HG03432 (cell line): ENCODE measurements around the gene PHACTR2.
"Not testable (repeated sequence)": the region's sequence is repeated elsewhere in the genome, so short reads cannot be mapped to it uniquely, and the experiment has no call there.

Experiments used
- ATAC-seq: cut with Tn5 transposase; IDR thresholded peaks from one replicate; pipeline ENCODE4 v1.9.1; 2021; ENCODE audit warnings: mild to moderate bottlenecking, moderate library complexity; ENCODE audit not compliant: unreplicated experiment

Gene PHACTR2

DNA sequence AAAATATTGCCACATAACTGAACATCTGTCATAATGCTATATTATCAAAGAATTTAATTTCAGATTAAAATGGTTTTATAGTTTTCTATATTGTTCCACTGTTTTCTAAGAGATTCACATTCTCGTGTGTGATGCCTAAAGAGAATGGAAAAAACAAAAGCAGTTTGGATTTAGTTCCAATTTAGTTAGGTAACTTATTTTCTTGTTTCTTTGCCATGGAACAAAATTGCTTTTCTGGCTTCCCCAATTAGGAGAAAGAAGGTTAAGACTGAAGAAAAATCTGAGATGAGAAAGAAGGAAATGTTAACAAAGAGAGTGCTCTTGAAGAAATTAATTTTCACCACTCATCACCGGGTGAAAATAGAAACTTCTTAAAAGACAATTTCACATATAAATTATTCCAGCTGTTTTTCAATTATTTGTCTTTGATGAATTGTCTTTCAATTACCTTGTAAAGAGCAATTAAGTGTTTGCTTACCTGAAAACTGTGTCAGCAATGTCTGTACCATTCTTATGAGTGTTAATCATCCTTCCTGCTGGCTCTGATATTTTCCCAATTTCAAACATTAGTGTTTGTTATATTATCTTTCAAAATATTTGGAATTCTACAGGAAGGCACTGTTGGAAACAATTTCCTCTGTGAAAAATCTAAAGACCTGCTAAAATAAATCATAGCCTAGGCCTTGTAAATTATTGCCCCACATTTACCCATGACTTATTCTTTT is 19.5 kb downstream of the PHACTR2 start:
- ATAC-seq, result no peak

DNA sequence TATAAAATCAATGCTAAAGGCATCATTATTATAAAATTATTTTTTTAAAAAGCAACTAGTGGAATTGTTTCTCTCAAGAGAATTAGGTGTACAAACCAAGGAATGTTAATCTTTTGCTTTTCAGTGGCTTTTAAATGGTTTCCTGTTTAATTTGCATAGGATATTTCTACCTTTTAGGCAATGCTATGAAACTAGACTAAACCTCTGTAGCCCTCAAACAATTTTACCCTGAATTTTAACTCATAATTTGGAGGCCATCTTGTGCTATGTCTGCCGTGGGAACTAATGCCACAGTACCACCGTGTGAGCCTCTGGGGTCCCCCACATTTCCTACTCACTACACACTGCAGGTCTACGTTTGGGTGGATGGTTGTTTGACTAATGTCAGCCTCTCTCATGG is 20.6 kb downstream of the PHACTR2 start:
- no peak for ATAC-seq

DNA sequence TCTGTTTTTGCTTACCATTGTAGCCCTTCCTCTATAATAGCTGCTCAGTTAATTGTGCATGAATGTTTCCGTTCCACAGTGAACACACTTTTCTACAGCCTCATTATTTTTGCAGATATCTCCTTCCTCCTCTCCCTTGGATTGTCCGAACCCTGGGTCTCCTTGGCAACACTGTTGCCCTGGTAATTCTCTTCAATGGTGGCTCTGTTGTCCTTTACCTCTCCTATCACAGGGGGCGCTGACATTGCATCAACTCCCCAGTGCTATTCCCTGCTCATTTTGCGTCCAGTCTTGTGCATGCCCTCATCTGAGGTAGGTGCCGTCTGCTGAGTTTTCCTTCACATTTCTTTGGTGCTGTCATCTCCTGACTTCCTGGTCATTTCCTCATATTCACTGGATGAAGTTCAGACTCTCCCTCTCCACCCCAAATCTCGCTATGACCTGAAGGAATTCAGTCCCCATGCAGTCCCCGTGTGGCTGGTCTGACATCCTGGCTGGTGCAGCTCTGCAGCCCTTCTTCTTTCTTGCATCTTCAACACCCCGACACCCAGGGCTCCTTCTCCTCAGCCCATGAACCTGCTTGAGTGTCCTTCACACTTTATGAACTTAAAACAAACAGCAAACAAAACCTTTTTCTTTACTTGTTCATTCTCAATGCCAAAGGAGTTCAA is 21.1 kb downstream of the PHACTR2 start:
- no peak for ATAC-seq

DNA sequence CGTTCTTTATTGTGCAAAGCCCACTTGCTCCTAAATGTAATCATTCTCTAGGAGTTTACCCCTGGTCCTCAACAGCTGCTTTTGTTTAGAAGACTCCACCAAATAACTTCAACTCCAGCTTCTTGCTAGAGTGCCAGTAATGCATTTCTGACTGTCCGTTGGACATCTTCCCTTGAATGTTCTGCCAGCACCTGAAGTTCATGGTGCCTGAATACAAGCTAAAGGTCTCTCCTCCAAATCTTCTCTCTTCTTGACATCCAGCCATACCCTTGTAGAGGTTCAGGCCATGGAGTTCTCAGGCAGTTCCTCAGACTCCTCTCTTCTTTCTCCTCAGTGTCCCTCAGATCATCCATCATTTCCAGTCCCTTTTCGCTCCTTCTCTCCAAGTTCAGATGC is 21.7 kb downstream of the PHACTR2 start:
- no peak for ATAC-seq

DNA sequence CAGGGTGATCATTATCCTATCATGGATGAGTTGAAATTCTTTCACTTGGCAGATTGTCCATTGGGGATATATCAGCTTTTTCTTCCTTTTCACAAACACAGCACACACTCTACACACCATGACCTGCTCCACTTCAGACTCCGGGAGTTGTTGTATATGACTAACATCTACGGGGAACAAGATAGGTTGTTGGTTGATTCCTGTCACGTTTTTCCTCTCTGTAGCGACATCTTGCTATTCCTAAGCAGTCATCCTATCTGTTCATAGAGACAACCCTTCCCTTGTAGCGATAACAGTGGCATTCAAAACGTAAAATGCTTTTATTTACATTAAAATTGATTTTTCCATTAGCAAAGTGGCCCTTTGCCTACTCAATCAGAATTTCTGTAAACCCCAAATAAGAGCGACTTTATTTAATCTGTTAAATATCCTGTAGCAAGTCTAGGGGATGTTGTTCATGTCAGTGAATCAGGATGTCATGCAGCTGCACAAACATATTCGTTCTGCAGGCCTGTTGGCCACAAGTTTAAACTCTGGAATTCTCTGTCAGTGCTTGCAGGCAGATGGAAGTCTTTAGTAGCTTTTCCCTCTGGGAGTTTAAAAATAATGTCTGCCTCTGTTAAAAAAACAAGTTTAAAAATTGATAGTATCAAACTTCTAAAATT is 23.1 kb downstream of the PHACTR2 start:
- no peak for ATAC-seq

DNA sequence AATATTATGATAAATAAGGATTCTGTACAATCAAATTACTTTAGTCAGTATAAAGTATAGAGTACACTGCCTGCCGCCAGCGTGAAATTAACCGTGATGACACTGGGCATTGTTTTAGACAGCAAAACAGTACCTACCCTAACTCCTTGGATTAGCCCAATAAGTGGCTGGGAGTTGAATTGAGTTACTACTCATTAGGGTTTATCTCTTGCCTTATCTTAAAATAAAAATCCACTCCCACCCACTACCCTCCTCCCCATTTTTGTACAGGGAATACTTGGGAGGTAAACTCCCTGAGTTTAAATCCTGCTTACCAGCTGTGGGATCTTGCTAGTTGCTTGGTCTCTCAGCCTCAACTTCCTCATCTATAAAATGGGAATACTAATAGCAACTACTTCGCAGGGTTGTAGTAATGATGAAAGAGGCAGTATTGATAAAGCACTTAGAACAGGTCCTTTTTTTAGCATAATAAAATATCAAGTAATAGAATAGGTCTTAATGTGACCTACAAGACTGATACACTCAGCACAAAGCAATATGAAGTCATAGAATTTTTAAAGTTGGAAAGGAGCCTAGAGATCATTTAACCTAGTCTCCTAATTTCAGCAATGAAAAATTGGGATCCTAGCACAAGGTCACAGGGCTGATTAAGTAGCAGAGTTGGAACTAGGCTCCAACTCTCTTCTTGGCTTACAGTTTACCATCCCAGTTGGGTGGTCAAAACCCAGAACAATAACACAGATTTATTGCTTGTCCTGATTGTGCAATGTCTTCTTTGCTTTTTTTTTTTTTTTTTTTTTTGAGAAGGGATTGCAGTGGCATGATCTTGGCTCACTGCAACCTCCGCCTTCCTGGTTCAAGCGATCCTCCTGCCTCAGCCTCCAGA is 23.8 kb downstream of the PHACTR2 start:
- ATAC-seq, result no peak

DNA sequence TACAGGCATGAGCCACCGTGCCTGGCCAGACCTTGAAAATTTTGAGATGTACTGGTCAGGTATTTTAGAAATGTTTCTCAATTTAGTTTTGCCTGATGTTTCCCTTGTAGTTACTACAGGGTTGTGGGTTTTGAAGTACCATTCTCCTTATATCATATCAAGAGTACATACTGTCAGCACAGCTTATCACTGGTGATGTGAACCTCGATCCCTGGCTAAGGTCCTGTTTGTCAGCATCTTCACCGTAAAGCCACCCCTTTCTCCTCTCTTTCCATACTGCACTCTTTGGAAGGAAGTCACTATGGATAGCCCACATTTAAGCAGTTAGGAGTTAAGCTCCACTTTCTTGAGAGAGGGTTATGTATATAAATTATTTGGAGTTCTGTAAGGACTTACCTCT is 27.8 kb downstream of the PHACTR2 start:
- ATAC-seq, result no peak

DNA sequence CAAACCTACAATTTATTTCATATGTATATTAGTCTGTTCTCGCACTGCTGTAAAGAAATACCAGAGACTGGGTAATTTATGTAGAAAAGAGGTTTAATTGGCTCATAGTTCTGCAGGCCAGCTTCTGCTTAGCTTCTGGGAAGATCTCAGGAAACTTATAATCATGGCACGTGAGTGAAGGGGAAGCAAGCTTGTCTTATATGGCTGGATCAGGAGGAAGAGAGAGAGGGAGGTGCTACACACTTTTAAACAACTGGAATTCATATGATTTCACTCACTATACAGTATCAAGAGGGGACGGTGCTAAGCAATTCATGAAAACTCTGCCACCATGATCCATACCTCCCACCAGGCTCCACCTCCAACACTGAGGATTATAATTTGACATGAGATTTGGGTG is 29.9 kb downstream of the PHACTR2 start:
- no peak for ATAC-seq

DNA sequence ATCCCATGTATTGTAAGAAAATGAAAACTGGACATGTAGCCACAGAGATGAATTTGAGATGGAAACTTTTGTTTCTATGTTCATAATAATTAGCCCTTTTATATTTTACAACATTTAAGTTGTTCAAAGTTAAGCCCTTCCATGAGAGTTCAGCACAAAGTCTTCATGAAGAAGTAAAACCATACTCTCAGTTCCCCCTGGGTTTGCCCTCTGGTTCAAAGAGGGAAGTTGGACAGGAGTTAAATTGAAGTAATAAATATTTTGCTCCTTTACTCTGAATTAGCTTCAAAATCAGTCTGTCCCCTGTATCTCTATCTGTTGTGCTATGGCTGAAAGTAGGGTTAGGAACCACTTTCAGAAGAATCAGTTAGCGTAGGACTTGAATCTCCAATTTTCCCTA is 31.1 kb downstream of the PHACTR2 start:
- no peak for ATAC-seq

DNA sequence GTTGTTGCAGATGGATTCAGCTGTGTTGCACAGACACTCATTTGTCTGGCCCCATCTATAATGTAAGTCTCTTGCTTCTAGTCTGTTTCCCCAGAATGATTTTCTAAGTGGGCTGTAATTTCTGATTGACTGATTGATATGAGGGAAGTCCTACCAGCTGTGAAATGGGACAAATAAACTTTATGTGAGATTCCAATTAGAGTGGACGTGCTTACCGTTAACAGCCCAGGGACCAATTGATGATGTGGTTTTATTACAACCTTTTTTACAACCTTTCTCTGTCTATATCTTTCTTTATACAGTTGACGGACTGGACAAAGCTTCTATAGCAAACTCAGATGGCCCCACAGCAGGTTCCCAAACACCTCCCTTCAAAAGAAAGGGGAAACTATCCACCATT is 33.9 kb downstream of the PHACTR2 start:
- ATAC-seq, result no peak

DNA sequence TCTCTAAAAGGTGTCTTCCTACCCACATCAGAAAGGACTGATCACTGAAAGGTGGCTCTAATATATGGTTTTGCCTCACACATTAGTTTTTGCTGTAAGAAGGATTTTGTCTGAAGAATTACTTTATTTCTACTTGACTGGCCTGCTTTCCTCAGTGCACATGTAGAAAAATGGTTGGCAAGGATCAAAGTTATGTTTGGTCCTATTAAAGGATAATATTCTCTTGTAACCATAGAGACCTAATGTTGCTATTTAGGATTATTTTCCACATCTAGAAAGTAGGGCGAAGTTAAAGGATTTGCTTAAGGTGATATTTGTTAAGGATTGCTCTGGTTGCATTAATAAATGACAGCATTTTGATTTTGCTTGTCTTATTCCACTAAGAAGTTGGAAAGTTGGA is 40.7 kb downstream of the PHACTR2 start:
- ATAC-seq, result no peak

DNA sequence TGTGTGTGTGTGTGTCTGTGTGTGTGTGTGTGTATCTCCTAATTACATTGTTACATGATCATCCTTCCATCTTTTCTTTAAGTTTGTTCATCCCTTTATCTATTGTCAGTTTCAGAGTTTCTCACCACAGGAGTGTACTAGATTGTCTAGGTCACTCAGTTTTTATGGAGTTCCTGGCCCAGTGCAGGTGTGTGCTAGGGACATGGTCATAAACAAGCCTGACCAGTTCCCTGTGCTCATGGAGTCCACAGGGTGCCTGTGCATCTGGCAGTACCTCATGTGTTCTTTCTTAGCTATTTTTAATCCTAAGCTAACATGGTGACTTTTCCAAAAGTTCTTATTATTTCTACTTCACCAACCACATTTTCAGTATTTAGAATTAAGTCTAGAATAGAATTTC is 43.9 kb downstream of the PHACTR2 start:
- ATAC-seq, result no peak

DNA sequence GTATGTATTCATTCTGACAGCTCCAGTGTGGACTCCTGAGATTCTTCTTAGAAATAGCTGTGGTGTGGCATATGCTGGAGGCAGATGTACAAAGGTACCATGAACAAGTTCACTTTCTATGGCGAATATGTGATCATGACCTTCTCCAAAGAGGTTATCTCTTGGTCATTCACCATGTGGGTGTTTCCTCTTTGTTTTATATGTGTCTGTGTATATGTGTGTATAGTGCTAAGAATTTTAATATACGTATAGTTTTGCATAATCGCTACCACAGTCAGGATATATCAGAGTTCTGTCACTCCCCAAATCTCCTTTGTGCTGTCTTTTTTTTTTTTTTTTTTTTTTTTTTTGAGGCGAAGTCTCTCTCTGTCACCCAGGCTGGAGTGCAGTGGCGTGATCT is 47.1 kb downstream of the PHACTR2 start:
- no peak for ATAC-seq

DNA sequence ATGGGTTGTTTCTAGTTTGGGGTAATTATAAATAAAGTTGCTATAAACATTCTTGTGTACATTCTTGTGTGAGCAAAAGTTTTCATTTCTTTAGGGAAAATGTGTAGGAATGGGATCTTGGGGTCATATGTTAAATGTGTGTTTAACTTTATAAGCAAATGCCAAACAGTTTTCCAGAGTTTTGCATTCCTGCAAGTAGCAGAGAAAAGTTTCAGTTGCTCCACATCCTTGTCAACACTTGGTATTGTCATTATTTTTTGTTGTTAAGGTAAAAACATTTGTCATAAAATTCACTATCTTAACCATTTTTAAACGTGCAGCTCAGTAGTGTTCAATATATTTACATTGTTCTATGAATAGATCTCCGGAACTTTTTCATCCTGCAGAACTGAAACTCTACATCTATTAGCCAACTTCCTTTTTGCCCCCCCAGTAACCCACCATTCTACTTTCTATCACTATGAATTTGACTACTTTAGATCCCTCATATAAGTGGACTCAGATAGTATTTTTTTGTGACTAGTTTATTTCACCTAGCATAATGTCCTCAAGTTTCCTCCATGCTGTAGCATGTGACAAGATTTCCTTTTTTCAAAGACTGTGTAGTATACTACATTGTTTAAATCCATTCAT is 48.4 kb downstream of the PHACTR2 start:
- peak; percentile 50 for ATAC-seq

DNA sequence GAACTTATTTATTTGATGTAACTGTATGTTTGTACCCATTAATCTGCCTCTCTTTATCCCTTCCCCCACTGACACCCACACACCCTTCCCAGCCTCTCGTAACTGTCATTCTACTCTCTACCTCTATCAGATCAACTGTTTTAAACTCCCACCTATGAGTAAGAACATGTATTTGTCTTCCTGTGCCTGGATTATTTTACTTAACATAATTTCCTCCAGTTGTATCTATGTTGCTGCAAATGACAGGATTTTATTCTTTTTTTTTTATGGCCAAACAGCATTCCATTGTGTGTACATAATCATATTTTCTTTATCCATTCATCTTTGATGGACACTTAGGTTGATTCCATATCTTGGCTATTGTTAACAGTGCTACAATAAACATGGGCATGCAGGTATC is 49.3 kb downstream of the PHACTR2 start:
- ATAC-seq, result no peak

DNA sequence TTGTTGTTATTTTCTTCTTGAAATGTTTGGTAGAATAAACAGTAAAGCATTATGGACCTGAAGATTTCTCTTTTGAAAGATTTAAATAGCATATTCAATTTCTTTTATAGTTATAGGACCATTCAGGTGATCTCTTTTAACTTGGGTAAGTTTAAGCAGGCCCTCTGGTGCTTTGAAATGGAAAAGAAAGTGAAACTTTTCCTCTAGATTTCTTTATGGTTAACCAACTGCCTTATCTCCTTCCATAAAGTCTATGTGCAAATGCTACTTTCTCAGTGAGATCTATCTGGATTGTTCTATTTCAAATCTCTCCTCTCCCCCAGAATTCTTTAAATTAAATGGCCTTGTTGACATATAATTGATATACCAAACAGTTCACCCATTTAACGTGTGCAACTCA is 54.0 kb downstream of the PHACTR2 start:
- ATAC-seq, result no peak

DNA sequence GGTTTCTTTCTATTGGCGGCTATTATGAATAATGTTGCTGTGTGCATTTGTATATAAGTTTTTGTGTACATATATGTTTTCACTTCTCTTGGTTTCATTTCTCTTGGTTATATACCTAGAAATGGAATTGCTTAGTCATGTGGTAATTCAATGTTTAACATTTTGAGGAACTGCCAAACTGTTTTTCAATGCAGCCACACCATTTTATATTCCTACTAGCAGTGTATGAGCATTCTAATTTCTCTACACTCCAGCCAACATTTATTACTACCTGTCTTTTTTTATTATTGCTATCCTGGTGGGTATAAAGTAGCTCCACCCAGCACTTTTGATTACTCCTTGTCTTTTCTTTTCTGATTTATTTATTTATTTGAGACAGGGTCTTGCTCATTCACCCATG is 54.8 kb downstream of the PHACTR2 start:
- no peak for ATAC-seq

DNA sequence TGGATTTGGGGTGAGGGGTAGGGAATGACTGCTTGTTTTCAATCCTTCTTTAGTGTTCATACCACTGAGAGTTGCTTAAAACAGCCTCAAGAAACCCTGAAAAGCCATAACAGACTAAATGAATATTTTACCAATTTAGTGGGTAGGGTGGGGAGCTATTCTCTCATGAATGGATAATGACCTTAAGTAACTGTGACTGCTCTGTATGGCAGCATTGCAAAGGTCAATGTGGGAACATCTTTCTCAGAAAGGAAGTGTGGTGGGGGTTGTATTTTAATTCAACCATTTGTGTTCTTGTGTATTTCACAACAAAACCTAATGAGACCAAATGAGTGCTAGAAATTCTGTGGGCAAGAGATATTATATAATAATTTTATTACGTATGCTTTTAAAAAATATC is 55.7 kb downstream of the PHACTR2 start:
- no peak for ATAC-seq

DNA sequence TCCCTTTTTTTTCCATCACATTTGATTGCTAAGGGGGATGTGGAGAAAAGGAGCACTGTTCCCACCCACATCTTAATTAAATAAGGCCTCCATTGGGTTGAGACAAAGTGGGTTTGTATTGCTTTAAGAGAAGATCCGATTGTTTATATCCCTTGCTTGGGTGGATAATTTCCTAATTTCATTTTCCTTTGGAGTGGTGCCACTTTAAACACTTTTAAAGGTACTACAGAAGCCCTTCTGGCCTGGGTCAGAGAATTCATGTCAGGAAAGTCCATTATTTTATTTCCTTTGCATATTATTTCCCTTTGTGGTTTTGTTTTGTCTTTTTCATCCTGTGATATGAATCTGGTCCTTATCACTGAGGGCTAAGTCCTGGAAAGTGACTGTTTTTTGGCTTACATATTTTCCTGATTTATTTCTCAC is 56.9 kb downstream of the PHACTR2 start:
- ATAC-seq, result no peak

DNA sequence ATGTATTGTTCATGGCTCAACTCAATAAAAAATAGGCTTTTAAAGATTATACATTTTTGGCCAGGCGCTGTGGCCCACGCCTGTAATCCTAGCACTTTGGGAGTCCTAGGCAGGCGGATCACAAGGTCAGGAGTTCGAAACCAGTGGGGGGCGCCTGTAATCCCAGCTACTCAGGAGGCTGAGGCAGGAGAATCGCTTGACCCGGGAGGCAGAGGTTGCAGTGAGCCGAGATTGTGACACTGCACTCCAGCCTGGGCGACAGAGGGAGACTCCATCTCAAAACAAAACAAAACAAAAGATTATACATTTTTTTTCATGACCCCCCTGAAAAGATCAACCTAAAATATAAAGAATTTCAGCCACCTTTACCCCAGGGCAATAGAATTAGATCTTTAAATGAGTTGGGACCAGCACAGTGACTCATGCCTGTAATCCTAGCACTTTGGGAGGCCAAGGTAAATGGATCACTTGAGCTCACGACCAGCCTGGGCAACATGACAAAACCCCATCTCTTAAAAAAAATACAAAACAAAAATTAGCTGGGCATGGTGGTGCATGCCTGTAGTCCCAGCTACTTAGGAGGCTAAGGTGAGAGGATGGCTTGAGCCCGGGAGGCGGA is 60.4 kb downstream of the PHACTR2 start:
- not testable (repeated sequence) for ATAC-seq
